ENCODE data around the gene CCDC120.

CCDC120 gene

GRCh38 chrX:49106296-49106695, 47.5 kb downstream of the CCDC120 start:
- no peak for DNase-seq

- DNase-seq: peak; percentile 2
Observed at GRCh38 chrX:49106930-49107329, 48.1 kb downstream of the CCDC120 start.

- DNase-seq: no peak
Observed at GRCh38 chrX:49108641-49109040, 49.8 kb downstream of the CCDC120 start.

GRCh38 chrX:49110417-49110816, 51.6 kb downstream of the CCDC120 start:
- DNase-seq: no peak

GRCh38 chrX:49111791-49112190, 53.0 kb downstream of the CCDC120 start:
- no peak for DNase-seq

GRCh38 chrX:49116076-49116475, 57.3 kb downstream of the CCDC120 start:
- DNase-seq: no peak

GRCh38 chrX:49116716-49117115, 57.9 kb downstream of the CCDC120 start:
- DNase-seq: no peak

- DNase-seq: no peak
Observed at GRCh38 chrX:49117581-49117980, 58.8 kb downstream of the CCDC120 start.
